ENCODE results near the gene NADK2. TPM values are rescaled to one million over a fixed set of nuclear protein-coding genes. Genes with fewer than 3 reads are reported as not detected.

NADK2 gene
- total and polyA plus RNA-seq, 12 donors: 9.8 to 53.5 (median 37.7) TPM

- ATAC-seq: no peak
- intact Hi-C loops (cut with DNase I): no loop called here
- no peaks in the 10 kb centered on the region for H3K27me3 ChIP-seq
- WGBS, 2 donors: 89 to 92% methylated on average over 2 of the region's 2 CpGs
- H3K36me3 ChIP-seq: no peaks in the 10 kb centered on the region
- DNase-seq: no peak
- no peaks in the 10 kb centered on the region for H3K9me3 ChIP-seq
- H3K4me1 ChIP-seq: peaks cover 0 to 12% (median 0%) of the 10 kb centered on the region in 9 donors
- H3K27ac ChIP-seq: no peak overlapping the region
- H3K4me3 ChIP-seq: no peak overlapping the region
- no peak for TF ChIP-seq CTCF (IDR thresholded peaks at IDR 0.05)
These were observed 30.5 kb upstream of the NADK2 start for GRCh38 chr5:36272136-36272690.

- intact Hi-C loops (cut with DNase I): no loop called here
- Histone ChIP-seq H3K4me3 (no peak overlapping the region), H3K36me3 (no peaks in the 10 kb centered on the region), H3K27me3 (no peaks in the 10 kb centered on the region), H3K27ac (no peak overlapping the region), H3K4me1 (peaks cover 0 to 7% (median 0%) of the 10 kb centered on the region in 9 donors), H3K9me3 (no peaks in the 10 kb centered on the region)
- WGBS, 2 donors: 71 to 73% methylated on average over 3 of the region's 3 CpGs
- TF ChIP-seq CTCF (IDR thresholded peaks at IDR 0.05): no peak
- ATAC-seq (no peak), DNase-seq (no peak)
These were observed 29.3 kb upstream of the NADK2 start for GRCh38 chr5:36270876-36271575.

DNA sequence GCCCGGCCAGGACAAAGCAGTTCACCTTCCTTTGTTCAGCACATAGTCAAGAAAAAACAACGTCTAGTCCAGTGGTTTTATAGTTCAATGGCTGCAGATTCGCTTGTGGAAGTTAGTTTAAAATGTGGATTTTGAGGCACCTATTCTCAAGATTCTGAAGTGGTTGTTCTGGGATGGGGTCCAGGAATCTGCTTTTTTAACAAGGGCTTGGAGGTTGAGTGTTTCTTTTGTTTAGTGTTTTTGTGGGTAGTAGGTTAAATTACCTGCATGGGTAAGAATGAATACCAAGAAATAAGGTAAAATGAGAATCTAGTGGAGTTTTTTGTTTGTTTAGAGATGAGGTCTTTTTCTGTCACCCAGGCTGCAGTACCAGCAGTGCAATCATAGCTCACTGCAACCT is 28.4 kb upstream of the NADK2 start:
- H3K4me3 ChIP-seq: no peak overlapping the region
- WGBS, 2 donors: 90% methylated on average over 3 of the region's 3 CpGs
- TF ChIP-seq CTCF (IDR thresholded peaks at IDR 0.05): no peak
- intact Hi-C loops (cut with DNase I): no loop called here
- no peaks in the 10 kb centered on the region for H3K36me3 ChIP-seq
- DNase-seq (no peak), ATAC-seq (no peak)
- H3K27me3 ChIP-seq: no peaks in the 10 kb centered on the region
- H3K27ac ChIP-seq: no peak overlapping the region
- no peaks in the 10 kb centered on the region for H3K9me3 ChIP-seq
- H3K4me1 ChIP-seq: peaks cover 0 to 7% (median 0%) of the 10 kb centered on the region in 9 donors

DNA sequence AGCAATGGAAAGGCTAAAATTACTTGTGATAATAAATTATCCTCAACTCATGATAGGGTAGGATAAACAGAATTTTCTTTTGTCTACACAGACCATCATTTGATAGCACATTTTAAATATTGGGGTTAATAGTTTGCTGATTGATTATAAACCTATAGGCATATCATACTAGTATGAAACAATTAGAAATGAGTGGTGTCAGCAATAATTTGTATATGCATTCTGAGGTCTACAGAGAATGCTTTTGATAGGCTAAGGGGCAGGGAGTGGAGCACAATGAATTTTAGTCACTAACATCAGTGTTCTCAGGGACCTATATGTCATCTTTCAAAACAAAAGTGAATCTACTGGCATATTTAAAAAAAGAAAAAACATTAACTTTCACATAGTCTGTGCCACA is 27.8 kb upstream of the NADK2 start:
- TF ChIP-seq CTCF (IDR thresholded peaks at IDR 0.05): no peak
- no peak for ATAC-seq
- DNase-seq: no peak
- Histone ChIP-seq H3K4me3 (no peak overlapping the region), H3K27me3 (no peaks in the 10 kb centered on the region), H3K27ac (no peak overlapping the region), H3K9me3 (no peaks in the 10 kb centered on the region), H3K36me3 (no peaks in the 10 kb centered on the region), H3K4me1 (peaks cover 0 to 7% (median 0%) of the 10 kb centered on the region in 9 donors)
- intact Hi-C loops (cut with DNase I): loop anchor here (5.0 to 10.0 kb wide), 6 partner anchors 33 to 428 kb away; partner anchors contain the start of gene RANBP3L (in 5 of the 10)

All from heart right ventricle (tissue), 16 donors.